ENCODE measurements around the gene S1PR1.

The S1PR1 gene

DNA sequence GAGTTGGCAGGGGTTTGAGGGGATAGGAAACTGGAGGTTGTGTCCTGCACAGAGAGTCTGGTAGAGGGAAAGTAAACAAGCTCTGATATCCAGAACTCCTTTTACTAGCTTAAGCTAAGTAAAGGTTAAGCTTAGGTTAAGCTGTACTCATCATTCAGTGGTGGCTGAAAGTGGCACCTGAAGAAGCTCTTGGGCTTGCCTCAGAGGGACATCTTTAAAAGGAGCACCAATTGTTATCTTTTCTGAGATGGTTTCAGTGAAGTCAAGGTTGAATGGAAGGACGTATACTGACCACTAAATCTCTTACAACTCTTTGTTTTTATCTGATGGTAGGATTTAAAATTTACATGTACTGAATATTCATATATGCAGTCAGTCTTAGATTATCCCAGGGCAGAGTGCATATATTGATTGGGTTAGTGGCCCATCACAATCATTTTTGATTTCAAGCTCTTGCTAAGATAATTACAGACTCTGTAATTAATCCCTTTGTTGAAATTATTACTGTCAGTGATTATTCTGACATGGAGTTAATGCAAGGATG, 43.3 kb downstream of the S1PR1 start:
- no peak for DNase-seq (ENCODE audit: low read depth)

GRCh38 chr1:101280942-101281654, 44.3 kb downstream of the S1PR1 start:
- no peak for DNase-seq (ENCODE audit: low read depth)

DNA sequence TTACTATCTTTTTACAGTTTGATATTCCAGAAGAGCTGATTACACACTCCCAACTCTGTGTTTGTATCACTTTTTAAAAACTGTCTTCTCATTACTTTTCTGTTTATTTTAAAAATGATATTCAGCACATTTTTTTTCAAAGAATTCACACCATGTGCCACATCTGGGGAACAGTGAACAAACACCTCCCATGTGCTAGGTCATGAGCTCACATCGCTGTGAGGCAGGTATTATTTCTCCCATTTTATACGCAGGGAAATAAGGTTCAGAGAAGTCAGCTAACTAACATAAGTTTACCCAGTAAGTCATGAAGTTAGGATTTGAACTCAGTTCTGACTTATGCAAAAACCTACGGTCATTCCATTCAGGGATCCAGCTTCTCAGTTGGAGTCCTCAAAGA, 44.9 kb downstream of the S1PR1 start:
- DNase-seq (ENCODE audit: low read depth) = no peak

- DNase-seq (ENCODE audit: low read depth) = peak; percentile 66
Observed at GRCh38 chr1:101282314-101283038, 45.7 kb downstream of the S1PR1 start.

DNA sequence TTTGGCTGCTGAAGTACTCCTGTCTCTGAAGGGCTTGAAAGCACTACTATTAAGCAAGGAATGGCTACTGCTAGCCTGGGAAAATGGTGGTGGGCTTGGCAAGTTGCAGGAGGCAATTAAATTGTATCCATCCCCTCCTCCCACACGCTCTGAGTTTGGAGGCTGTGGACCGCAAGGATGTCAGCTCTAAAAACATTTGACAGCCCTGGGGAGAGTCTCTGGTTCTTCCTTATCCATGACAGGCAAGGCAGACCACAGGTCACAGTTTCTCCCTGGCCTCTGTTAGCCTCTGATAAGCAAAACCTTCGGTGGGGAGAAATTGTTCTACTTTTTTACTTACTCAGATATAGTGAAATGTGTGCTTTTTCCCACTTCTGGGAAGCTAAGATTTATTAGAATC, 46.6 kb downstream of the S1PR1 start:
- DNase-seq (ENCODE audit: low read depth) = peak; percentile 39

- DNase-seq (ENCODE audit: low read depth) = no peak
Observed at GRCh38 chr1:101284021-101284420, 47.2 kb downstream of the S1PR1 start.

GRCh38 chr1:101284622-101285218, 47.9 kb downstream of the S1PR1 start:
- DNase-seq (ENCODE audit: low read depth) = no peak

DNA sequence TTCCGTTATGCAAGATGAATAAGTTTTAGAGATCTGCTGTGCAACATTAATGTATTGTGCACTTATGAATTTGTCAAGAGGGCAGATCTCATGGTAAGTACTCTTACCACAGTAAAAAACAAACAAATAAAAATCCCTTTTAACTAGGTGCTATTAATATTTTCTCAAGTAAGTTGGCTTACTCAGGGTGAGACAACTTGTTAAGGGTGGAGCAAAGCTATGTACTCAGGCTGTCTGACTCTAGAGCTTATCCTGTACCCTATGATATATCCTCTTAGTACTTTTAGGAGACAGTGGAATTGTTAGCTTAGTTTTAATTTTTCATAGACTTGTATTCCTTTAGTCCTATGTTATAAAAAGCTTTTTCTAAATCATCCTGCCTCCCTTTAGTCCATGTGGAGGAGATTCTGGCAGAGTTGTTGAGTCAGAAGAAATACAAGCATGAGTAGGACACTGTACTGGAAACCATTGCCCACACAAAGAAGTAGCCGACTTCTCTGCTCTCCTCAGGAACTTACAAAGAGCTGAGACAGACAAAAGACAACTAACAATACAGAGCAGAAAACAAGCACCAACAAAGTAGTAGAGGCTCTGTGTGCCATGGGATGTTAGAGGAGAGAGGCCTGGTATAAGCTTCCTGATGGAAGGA, 49.2 kb downstream of the S1PR1 start:
- DNase-seq (ENCODE audit: low read depth) = peak; percentile 51

GRCh38 chr1:101288491-101288944, 51.7 kb downstream of the S1PR1 start:
- peak; percentile 98 for DNase-seq (ENCODE audit: low read depth)

DNA sequence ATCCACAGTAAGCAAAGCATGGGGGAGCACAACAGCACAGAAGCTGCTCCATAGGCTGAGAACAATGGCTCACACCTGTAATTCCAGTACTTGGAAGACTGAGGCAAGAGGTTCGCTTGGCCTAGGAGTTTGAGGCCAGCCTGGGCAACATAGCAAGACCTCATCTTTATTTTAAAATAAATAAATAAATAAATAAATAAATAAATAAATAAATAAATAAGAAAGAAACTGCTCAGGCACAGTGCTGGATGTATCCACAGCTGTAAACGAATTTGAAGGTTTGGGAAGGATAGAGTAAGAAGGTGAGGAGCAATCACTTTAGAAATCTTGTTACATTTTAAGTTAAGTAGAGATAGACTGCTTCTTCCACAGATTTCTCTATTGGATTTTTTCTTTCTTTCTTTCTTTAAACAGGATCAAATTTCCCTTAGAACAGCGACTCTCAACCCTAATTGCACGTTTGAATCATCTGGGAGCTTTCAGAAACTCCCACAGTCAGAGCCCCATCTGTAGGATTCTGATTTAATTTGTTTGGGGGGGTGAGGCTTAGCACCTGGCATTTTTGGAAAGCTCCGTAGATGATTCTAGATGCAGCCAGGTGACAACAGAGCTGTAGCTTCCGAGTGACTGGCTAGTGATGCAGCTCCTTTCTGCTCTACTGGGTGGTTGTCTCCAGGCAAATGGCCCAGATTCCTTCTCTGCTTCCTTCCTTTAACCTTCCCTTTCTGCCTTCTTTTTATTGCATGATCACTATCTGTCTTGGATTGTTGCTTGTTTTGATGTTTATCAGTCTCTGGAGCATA, 53.5 kb downstream of the S1PR1 start:
- no peak for DNase-seq (ENCODE audit: low read depth)
